Activated CD4-positive, alpha-beta T cell treated with anti-CD3 and anti-CD28 coated beads, Interleukin-10, Interleukin-2, amounts not matched to agents 100 ng/mL and 50 ng/mL, durations not matched to agents 16 hours and 8 hours (primary cell): Measurements from ENCODE around the gene PACS2.
"Not testable (repeated sequence)": the region's sequence is repeated elsewhere in the genome, so short reads cannot be mapped to it uniquely, and the experiment has no call there.

Source experiments
- DNase-seq: peaks from one replicate; pipeline ENCODE4 v3.0.0-alpha.2; 2020

PACS2 gene

GRCh38 chr14:105333020-105333490 lies 18.5 kb downstream of the PACS2 start:
- no peak for DNase-seq

- DNase-seq = no peak
Observed at GRCh38 chr14:105333613-105334364, 19.2 kb downstream of the PACS2 start.

- no peak for DNase-seq
Observed at GRCh38 chr14:105334383-105335230, 20.1 kb downstream of the PACS2 start.

- DNase-seq = not testable (repeated sequence)
Observed at GRCh38 chr14:105335231-105335542, 20.6 kb downstream of the PACS2 start.

GRCh38 chr14:105335735-105336476 lies 21.4 kb downstream of the PACS2 start:
- DNase-seq = no peak

GRCh38 chr14:105336477-105337287 lies 22.1 kb downstream of the PACS2 start:
- no peak for DNase-seq

- no peak for DNase-seq
Observed at GRCh38 chr14:105337433-105337832, 22.9 kb downstream of the PACS2 start.

- no peak for DNase-seq
Observed at GRCh38 chr14:105337966-105338741, 23.6 kb downstream of the PACS2 start.

- no peak for DNase-seq
Observed at GRCh38 chr14:105340821-105341733, 26.5 kb downstream of the PACS2 start.

GRCh38 chr14:105343194-105343593 lies 28.6 kb downstream of the PACS2 start:
- no peak for DNase-seq

- no peak for DNase-seq
Observed at GRCh38 chr14:105346200-105346533, 31.6 kb downstream of the PACS2 start.

GRCh38 chr14:105346876-105347586 lies 32.5 kb downstream of the PACS2 start:
- no peak for DNase-seq

GRCh38 chr14:105347587-105347968 lies 33.0 kb downstream of the PACS2 start:
- DNase-seq = no peak

- no peak for DNase-seq
Observed at GRCh38 chr14:105348169-105348944, 33.8 kb downstream of the PACS2 start.

GRCh38 chr14:105348945-105349699 lies 34.6 kb downstream of the PACS2 start:
- no peak for DNase-seq

- DNase-seq = no peak
Observed at GRCh38 chr14:105349992-105350391, 35.4 kb downstream of the PACS2 start.

- no peak for DNase-seq
Observed at GRCh38 chr14:105350450-105351244, 36.1 kb downstream of the PACS2 start.

- no peak for DNase-seq
Observed at GRCh38 chr14:105351410-105351809, 36.9 kb downstream of the PACS2 start.
